ENCODE results near the gene PPP4R3A.
"Not testable (repeated sequence)": the region's sequence is repeated elsewhere in the genome, so short reads cannot be mapped to it uniquely, and the experiment has no call there.

PPP4R3A gene

DNA sequence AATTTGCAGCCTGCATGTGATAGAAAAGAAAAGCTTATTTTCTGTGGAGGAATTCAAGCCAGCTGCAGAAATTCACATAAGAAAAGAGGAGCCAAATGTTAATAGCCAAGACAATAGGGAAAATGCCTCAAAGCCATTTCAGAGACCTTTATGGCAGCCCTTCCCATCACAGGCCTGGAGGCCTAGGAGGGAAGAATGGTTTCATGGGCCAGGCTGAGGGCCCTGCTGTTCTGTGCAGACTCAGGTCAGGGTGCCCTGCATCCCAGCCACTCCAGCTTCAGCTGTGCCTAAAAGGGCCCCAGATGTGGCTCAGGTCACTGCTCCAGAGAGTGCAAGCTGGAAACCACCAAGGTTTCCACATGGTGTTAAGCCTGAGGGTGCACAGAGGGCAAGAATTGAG is 71.3 kb downstream of the PPP4R3A start:
- H3K9me3 ChIP-seq (ENCODE audit: control insufficient read depth, low read length), result peaks cover 12% of the 10 kb centered on the region
- H3K27ac ChIP-seq (ENCODE audit: low read depth, low read length, severe bottlenecking), result no peak overlapping the region
- no peaks in the 10 kb centered on the region for H3K4me1 ChIP-seq (ENCODE audit: control insufficient read depth, insufficient read depth, low read length, poor library complexity, severe bottlenecking)
- H3K36me3 ChIP-seq (ENCODE audit: control insufficient read depth, insufficient read depth, low read length), result no peaks in the 10 kb centered on the region
- H3K4me3 ChIP-seq (ENCODE audit: extremely low read depth, insufficient read depth, low read length, poor library complexity, severe bottlenecking), result no peak overlapping the region

DNA sequence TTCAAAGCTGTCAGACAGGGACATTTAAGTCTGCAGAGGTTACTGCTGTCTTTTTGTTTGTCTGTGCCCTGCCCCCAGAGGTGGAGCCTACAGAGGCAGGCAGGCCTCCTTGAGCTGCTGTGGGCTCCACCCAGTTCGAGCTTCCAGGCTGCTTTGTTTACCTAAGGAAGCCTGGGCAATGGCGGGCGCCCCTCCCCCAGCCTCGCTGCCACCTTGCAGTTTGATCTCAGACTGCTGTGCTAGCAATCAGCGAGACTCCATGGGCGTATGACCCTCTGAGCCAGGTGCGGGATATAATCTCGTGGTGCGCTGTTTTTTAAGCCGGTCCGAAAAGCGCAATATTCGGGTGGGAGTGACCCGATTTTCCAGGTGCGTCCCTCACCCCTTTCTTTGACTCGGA is 73.8 kb downstream of the PPP4R3A start:
- not testable (repeated sequence) for H3K4me1 ChIP-seq (ENCODE audit: control insufficient read depth, insufficient read depth, low read length, poor library complexity, severe bottlenecking); H3K27ac ChIP-seq (ENCODE audit: low read depth, low read length, severe bottlenecking); H3K36me3 ChIP-seq (ENCODE audit: control insufficient read depth, insufficient read depth, low read length); H3K4me3 ChIP-seq (ENCODE audit: extremely low read depth, insufficient read depth, low read length, poor library complexity, severe bottlenecking)
- H3K9me3 ChIP-seq (ENCODE audit: control insufficient read depth, low read length), result peaks cover 12% of the 10 kb centered on the region
- WGBS, 2 experiments (ENCODE audit: insufficient coverage in 2 of 2), result 84 to 90% methylated on average over 12 to 16 of the region's 16 CpGs

DNA sequence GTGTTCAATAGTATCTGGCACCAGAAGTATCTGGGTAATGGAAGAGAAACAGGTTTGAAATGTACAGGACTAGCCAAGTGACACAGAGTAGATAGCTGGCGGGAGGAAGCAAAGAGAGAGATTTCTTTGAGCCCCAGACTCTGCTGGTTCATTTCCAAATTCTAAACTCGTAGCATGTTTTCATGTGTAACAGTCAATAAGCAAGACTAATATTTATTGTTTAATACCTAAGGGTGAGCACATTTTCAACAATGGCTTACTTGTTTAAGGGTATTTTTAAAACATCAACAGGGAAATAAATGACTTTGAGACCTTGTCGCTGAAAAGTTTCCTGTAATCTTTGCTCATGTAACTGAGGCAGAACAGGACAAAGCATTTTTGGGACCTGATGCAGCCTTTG is 80.7 kb downstream of the PPP4R3A start:
- H3K27ac ChIP-seq (ENCODE audit: low read depth, low read length, severe bottlenecking), result no peak overlapping the region
- no peaks in the 10 kb centered on the region for H3K9me3 ChIP-seq (ENCODE audit: control insufficient read depth, low read length)
- 83 to 100% methylated on average over 1 to 2 of the region's 3 CpGs for WGBS, 2 experiments (ENCODE audit: insufficient coverage in 2 of 2)
- no peaks in the 10 kb centered on the region for H3K36me3 ChIP-seq (ENCODE audit: control insufficient read depth, insufficient read depth, low read length)
- H3K4me3 ChIP-seq (ENCODE audit: extremely low read depth, insufficient read depth, low read length, poor library complexity, severe bottlenecking), result no peak overlapping the region
- H3K4me1 ChIP-seq (ENCODE audit: control insufficient read depth, insufficient read depth, low read length, poor library complexity, severe bottlenecking), result no peaks in the 10 kb centered on the region

DNA sequence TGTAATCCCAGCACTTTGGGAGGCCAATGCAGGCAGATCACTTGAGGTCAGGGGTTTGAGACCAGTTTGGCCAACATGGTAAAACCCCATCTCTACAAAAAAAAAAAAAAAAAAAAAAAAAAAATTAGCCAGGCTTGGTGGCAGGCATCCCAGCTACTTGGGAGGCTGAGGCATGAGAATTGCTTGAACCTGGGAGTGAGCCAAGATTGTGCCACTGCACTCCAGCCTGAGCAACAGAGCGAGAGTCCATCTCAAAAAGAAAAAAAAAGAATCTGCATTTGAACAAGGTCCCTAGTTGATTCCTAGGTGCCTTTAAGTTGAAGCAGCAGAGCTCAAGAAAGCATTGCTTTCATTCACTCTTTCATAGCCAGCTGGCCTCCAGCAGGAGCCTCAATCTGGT is 81.2 kb downstream of the PPP4R3A start:
- not testable (repeated sequence) for H3K9me3 ChIP-seq (ENCODE audit: control insufficient read depth, low read length); H3K4me1 ChIP-seq (ENCODE audit: control insufficient read depth, insufficient read depth, low read length, poor library complexity, severe bottlenecking); H3K4me3 ChIP-seq (ENCODE audit: extremely low read depth, insufficient read depth, low read length, poor library complexity, severe bottlenecking); H3K27ac ChIP-seq (ENCODE audit: low read depth, low read length, severe bottlenecking); H3K36me3 ChIP-seq (ENCODE audit: control insufficient read depth, insufficient read depth, low read length)
- 86 to 88% methylated on average over 1 of the region's 1 CpG for WGBS, 2 experiments (ENCODE audit: insufficient coverage in 2 of 2)

DNA sequence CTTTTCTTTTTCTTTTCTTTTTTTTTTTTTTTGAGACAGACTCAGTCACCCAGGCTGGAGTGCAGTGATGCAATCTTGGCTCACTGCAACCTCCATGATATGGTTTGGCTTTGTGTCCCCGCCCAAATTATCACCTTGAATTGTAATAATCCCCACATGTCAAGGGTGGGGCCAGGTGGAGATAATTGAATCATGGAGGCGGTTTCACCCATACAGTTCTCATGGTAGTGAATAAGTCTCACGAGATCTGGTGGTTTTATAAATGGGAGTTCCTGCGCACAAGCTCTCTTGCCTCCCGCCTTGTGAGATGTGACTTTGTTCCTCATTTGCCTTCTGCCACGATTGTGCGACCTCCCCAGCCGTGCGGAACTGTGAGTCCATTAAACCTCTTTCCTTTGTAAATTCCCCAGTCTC is 84.6 kb downstream of the PPP4R3A start:
- not testable (repeated sequence) for H3K4me3 ChIP-seq (ENCODE audit: extremely low read depth, insufficient read depth, low read length, poor library complexity, severe bottlenecking); H3K4me1 ChIP-seq (ENCODE audit: control insufficient read depth, insufficient read depth, low read length, poor library complexity, severe bottlenecking); H3K36me3 ChIP-seq (ENCODE audit: control insufficient read depth, insufficient read depth, low read length); H3K27ac ChIP-seq (ENCODE audit: low read depth, low read length, severe bottlenecking); H3K9me3 ChIP-seq (ENCODE audit: control insufficient read depth, low read length)
- WGBS, 2 experiments (ENCODE audit: insufficient coverage in 2 of 2), result 90 to 100% methylated on average over 2 to 4 of the region's 9 CpGs

DNA sequence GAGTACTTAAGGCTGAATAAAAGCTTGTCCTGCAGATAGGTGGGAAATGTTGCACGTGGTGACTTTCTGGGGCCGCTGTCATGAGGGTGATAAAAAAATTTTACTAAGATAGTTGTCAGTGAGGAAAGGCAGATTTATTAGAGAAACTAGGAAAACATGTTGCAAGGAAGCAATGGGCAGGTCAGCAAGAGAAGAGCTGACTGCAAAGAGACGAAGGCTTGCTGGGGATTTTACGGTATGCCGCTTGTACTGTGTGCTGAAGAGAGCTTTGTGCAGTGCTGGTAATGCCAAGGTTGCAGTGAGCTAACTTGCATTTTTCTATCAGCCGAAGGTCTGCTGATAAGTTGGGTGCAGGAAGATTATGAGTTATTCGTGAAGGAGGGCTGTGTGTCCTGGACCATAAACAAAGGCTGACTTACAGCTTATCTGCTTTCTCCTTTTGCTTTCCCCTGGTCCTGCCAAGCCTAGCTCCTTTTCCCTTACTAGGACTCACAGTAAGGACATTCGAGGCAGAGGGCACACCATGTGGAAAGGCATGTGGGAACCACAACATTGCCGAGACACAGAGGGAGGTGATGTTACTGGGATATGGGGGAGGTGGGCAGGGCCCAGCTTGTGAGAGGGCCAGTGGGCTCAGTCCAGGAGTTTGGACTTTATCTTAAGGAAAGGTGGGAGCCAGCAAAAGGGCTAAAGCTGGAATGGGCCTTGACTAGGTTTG is 85.1 kb downstream of the PPP4R3A start:
- Histone ChIP-seq H3K9me3 (ENCODE audit: control insufficient read depth, low read length) (no peaks in the 10 kb centered on the region), H3K27ac (ENCODE audit: low read depth, low read length, severe bottlenecking) (no peak overlapping the region), H3K4me3 (ENCODE audit: extremely low read depth, insufficient read depth, low read length, poor library complexity, severe bottlenecking) (no peak overlapping the region), H3K4me1 (ENCODE audit: control insufficient read depth, insufficient read depth, low read length, poor library complexity, severe bottlenecking) (peaks cover 4% of the 10 kb centered on the region), H3K36me3 (ENCODE audit: control insufficient read depth, insufficient read depth, low read length) (no peaks in the 10 kb centered on the region)
- WGBS, 2 experiments (ENCODE audit: insufficient coverage in 2 of 2), result 95 to 98% methylated on average over 7 to 8 of the region's 9 CpGs

DNA sequence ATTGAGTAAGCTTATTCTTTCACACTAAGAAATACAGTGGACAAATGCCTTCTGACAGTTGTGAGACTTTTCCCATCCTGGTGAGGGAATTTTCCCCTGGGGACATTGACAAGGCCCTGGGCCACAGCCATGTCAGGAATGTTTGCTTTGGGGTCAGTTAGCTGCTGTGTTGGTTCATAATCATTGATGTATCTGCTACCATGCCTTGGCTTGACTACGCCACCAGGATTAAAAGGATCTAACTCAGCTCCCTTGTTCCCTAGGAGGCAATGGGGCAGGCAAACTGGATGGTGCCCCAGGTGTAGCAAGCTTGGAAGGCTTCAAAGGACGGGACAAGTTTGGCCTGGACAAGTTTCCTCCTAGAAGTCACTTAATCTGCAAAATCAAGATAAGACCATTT is 89.4 kb downstream of the PPP4R3A start:
- H3K9me3 ChIP-seq (ENCODE audit: control insufficient read depth, low read length), result no peaks in the 10 kb centered on the region
- 100% methylated on average over 1 to 2 of the region's 2 CpGs for WGBS, 2 experiments (ENCODE audit: insufficient coverage in 2 of 2)
- no peak overlapping the region for H3K4me3 ChIP-seq (ENCODE audit: extremely low read depth, insufficient read depth, low read length, poor library complexity, severe bottlenecking)
- H3K36me3 ChIP-seq (ENCODE audit: control insufficient read depth, insufficient read depth, low read length), result no peaks in the 10 kb centered on the region
- peaks cover 11% of the 10 kb centered on the region for H3K4me1 ChIP-seq (ENCODE audit: control insufficient read depth, insufficient read depth, low read length, poor library complexity, severe bottlenecking)
- no peak overlapping the region for H3K27ac ChIP-seq (ENCODE audit: low read depth, low read length, severe bottlenecking)

DNA sequence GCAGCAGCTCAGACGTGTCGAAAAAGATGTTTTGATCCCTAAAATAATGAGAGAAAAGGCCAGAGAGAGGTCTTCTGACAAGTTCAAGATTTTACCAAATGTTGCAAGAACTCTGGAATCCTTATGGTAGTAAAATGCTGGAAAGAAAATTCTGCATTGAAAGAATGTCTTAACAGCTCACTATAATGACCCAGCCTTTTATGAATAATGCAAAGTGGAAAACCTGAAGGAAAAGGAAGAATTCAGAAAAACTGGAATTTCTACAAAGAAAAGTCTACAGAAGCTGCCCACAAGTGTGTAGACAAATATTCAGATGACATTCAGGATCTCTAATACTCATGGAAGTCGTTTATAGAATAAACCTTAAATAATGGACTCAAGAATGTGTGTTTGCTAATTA is 90.7 kb downstream of the PPP4R3A start:
- no peaks in the 10 kb centered on the region for H3K36me3 ChIP-seq (ENCODE audit: control insufficient read depth, insufficient read depth, low read length)
- H3K4me3 ChIP-seq (ENCODE audit: extremely low read depth, insufficient read depth, low read length, poor library complexity, severe bottlenecking), result no peak overlapping the region
- H3K4me1 ChIP-seq (ENCODE audit: control insufficient read depth, insufficient read depth, low read length, poor library complexity, severe bottlenecking), result peaks cover 14% of the 10 kb centered on the region
- WGBS, 2 experiments (ENCODE audit: insufficient coverage in 2 of 2), result 64% methylated on average over 2 of the region's 3 CpGs; no CpG with 5 or more reads in 1 of the 2 experiments
- no peaks in the 10 kb centered on the region for H3K9me3 ChIP-seq (ENCODE audit: control insufficient read depth, low read length)
- H3K27ac ChIP-seq (ENCODE audit: low read depth, low read length, severe bottlenecking), result no peak overlapping the region

DNA sequence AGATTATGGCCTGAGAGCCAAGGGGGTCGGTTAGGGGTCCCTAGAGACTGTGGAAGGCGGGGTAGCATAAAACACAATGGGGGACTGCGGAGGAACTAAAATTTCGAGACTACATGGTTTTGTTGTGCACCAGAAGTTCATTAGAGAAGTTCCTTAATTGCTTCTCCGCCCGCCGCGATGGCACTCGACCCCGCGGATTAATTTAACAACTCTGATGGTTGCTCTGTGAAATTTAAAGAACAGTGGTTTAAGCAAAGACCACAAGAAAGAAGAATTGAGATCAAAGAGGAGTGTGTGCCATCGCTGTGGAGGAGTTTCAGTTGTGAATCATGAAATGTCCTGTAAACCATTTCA is 91.1 kb downstream of the PPP4R3A start:
- 69 to 71% methylated on average over 11 to 12 of the region's 12 CpGs for WGBS, 2 experiments (ENCODE audit: insufficient coverage in 2 of 2)
- peaks cover 14% of the 10 kb centered on the region for H3K4me1 ChIP-seq (ENCODE audit: control insufficient read depth, insufficient read depth, low read length, poor library complexity, severe bottlenecking)
- H3K9me3 ChIP-seq (ENCODE audit: control insufficient read depth, low read length), result no peaks in the 10 kb centered on the region
- H3K27ac ChIP-seq (ENCODE audit: low read depth, low read length, severe bottlenecking), result no peak overlapping the region
- H3K4me3 ChIP-seq (ENCODE audit: extremely low read depth, insufficient read depth, low read length, poor library complexity, severe bottlenecking), result no peak overlapping the region
- H3K36me3 ChIP-seq (ENCODE audit: control insufficient read depth, insufficient read depth, low read length), result peaks cover 2% of the 10 kb centered on the region

DNA sequence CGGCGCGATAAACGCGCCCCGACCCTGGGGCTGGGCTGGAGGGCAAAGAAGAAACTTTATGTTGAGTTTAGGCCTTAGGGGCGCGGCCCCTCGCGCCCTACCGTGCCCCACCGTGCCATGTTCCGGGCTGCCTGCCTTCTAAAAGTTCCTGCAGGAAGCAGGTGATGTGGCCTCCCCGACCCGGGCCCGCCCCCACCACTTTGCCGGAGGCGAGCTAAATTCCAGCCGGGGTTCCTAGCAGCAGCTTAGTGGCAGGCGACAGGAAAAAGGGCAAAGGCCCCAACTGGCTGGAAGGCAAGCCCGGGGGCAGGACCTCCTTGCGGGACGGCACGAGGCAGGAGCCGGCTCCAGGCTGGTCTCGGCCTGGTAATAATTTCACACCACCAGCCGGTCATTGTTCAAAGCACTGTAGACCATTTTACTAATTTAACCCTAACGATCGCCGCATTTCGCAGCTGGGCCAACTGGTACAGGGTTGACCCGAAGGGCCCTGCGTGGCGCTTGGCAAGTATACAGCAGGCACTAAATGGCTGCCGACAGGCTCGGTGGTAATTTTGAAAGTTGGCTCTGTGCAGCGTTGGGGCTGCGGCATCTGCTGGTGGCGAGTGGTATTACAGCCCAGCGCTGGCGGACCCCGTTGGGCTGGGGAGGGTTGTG is 91.6 kb downstream of the PPP4R3A start:
- peaks cover 3% of the 10 kb centered on the region for H3K36me3 ChIP-seq (ENCODE audit: control insufficient read depth, insufficient read depth, low read length)
- 3 to 4% methylated on average over 32 to 39 of the region's 42 CpGs for WGBS, 2 experiments (ENCODE audit: insufficient coverage in 2 of 2)
- peak overlapping the region; percentile 24 for H3K4me3 ChIP-seq (ENCODE audit: extremely low read depth, insufficient read depth, low read length, poor library complexity, severe bottlenecking)
- no peaks in the 10 kb centered on the region for H3K9me3 ChIP-seq (ENCODE audit: control insufficient read depth, low read length)
- H3K4me1 ChIP-seq (ENCODE audit: control insufficient read depth, insufficient read depth, low read length, poor library complexity, severe bottlenecking), result peaks cover 14% of the 10 kb centered on the region
- no peak overlapping the region for H3K27ac ChIP-seq (ENCODE audit: low read depth, low read length, severe bottlenecking)

DNA sequence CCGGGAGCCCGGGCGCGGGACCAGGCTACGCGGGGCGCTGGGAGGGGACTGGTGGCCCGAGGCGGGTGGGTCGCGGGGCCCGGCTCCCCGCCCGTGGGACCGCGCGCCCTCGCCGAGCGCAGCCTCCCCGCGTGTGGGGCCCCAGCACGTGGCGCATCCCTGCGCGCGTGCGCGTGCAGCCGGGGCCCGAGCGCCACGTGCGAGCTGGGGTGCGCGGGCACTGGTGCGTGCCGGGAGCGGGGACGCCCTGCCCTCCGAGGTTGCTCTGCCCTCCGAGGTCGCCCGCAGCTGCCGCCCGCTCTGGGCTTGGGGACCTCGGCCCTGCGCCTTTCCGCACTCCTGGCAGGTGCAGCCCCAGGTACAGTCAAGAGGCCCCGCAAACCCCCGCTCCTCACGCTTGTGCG is 92.1 kb downstream of the PPP4R3A start:
- H3K4me1 ChIP-seq (ENCODE audit: control insufficient read depth, insufficient read depth, low read length, poor library complexity, severe bottlenecking), result peaks cover 14% of the 10 kb centered on the region
- H3K36me3 ChIP-seq (ENCODE audit: control insufficient read depth, insufficient read depth, low read length), result peaks cover 3% of the 10 kb centered on the region
- no peaks in the 10 kb centered on the region for H3K9me3 ChIP-seq (ENCODE audit: control insufficient read depth, low read length)
- 0 to 2% methylated on average over 39 to 47 of the region's 53 CpGs for WGBS, 2 experiments (ENCODE audit: insufficient coverage in 2 of 2)
- H3K27ac ChIP-seq (ENCODE audit: low read depth, low read length, severe bottlenecking), result no peak overlapping the region
- peak overlapping the region; percentile 24 for H3K4me3 ChIP-seq (ENCODE audit: extremely low read depth, insufficient read depth, low read length, poor library complexity, severe bottlenecking)
